Stimulated activated CD4-positive, alpha-beta T cell treated with anti-CD3 and anti-CD28 coated beads, Interleukin-12 subunit alpha, Interleukin-12 subunit beta, amount 100 ng/mL, for 4 hours (primary cell): ENCODE results near the gene CSF3.
A peak's percentile ranks its signal among the peaks of the same experiment; 100 is the strongest.

ENCODE experiments used
- DNase-seq: peaks from one replicate; pipeline ENCODE4 v3.0.0-alpha.2; 2020

CSF3 gene

GRCh38 chr17:40025559-40025958 is 10.3 kb downstream of the CSF3 start:
- DNase-seq: no peak

- no peak for DNase-seq
Measured at GRCh38 chr17:40025991-40026815, 11.0 kb downstream of the CSF3 start.

DNA sequence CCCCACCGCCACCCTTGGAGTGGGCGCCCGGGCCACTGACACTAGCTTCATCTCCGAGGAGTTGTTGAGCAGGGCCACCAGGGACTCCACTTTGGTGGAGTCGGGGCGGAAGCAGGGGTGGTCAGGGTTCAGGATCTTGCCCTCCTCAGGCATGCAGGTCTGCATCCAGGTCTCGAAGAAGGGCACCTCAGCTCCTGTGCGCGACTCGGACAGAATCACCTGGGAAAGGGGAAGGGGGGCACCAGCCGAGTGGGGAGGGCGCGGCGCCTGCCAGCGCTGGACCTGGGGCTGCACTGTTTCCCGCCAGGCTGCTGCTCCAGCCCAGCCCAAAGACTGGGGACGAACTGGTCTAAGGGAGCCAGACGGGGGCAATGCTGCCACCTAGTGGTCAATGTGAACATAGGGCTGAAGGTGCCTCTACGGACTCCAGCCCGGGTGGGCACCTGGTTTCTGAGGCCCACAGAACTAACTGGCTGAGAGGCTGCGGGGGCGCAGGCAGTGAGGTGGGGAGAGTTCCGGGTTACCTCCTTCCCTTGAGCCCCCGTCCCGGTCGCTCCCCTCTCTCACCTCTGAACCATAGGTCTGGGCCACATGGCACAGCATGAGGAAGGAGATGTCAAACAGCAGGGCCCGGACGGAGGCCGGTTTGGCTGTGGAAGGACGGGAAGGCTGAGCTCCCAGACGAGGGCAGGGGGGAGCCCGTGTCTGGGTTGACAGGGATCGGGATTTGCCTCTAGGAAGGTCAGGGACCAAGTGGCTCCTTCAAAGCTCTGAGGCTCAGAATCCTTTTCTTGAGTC is 11.8 kb downstream of the CSF3 start:
- DNase-seq: peak; percentile 68

GRCh38 chr17:40027614-40028012 is 12.4 kb downstream of the CSF3 start:
- no peak for DNase-seq

- no peak for DNase-seq
Measured at GRCh38 chr17:40028595-40028994, 13.4 kb downstream of the CSF3 start.

DNA sequence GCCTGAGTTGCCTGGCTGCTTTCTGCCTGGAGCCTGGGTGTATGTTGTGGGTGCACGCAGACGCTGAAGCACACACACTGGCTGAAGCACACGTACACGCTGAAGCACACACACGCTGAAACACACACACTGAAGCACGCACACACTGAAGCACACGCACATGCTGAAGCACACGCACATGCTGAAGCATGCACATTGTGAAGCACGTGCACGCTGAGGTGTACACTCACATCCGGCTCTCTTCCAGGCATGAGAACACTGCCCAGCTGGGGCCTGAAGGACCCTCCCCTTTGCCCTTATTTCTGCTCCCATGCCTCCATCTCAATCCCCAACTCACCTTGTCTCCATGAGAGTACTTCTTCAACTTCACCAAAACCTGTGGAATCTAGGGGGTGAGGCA is 16.5 kb downstream of the CSF3 start:
- DNase-seq: no peak

DNA sequence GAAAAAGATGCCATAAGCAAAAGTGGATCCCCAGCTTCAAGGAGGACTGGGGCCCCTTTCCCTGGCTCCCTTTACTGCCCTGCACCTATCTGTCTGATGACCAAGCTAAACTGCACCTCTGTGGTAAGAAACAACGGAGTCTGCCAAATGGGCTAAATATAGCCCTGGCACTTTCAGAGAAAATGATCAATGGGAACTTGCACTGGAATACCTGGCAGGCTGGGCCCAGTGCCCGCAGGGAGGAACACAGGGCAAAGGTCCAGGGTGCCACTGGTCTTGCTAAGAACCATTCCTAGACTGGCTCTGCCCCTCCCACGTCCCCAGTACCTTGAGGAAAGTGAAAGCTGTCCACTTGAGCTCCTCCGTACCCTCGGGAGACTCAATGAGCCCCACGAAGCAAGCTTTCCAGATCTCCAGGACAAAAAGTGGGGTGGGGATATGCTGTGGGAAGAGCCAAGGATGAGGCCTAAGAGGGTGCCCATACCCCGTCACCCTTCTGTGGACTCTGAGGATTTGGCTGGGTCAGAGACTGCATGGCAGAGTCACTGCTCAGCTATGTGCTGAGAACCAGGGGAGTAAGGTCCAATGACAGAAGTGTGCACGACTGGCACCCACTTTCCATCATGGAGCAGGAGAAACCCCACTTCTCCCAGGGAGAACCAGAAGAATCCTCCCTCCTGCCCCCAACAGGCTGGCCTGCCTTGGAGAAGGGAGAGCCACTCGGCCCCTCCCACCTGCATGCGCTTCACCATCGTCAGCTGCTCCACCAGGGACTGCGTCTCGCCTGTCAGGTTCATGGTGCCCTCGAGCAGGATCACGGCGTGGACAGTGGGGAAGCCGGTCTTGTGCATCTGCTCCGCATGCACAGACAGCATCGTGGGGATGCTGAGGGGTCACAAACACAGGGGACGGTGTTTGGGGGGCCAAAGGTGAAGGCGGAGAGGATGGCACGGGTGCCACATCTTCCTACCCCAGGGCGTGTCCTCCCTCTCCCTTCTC is 17.4 kb downstream of the CSF3 start:
- no peak for DNase-seq

DNA sequence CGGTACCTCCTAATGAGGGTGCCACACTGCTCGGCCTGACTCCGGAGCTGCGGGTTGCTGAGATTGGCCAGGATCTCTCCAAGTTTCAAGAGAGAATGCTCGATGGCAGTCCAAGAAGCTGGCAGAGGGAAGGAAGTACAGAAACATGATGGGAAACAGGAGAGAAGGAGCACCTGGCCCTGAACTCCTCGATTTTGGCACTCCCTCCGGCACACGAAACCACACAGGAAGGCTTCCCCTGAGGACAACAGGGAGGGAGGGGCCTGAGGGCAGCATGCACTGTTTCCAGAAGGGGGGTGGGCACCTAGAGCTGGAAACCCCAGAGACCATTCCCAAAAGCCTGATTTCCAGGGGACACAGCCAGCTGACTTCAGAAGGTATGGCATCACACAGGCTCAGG is 18.1 kb downstream of the CSF3 start:
- DNase-seq: no peak

- no peak for DNase-seq
Measured at GRCh38 chr17:40034426-40035161, 19.4 kb downstream of the CSF3 start.

DNA sequence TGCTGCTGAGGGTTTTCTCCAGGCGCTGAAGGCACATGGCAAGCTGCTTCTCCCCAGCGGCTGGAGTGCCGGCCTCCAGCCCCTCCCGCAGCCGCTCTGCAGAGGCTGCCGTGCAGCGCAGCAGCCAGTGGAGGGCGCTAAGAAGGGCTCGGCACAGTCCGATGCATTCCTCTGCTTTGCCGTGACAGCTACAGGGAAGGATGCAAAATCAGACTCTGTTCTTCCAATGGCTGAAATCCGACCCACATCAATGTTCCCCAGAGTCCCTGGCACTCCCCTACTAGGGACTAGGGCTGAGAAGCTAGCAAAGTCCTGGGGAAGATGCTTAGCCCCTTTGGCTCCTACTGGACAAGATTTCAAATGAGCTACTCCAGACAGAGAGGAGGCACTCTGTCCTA is 19.9 kb downstream of the CSF3 start:
- DNase-seq: no peak

DNA sequence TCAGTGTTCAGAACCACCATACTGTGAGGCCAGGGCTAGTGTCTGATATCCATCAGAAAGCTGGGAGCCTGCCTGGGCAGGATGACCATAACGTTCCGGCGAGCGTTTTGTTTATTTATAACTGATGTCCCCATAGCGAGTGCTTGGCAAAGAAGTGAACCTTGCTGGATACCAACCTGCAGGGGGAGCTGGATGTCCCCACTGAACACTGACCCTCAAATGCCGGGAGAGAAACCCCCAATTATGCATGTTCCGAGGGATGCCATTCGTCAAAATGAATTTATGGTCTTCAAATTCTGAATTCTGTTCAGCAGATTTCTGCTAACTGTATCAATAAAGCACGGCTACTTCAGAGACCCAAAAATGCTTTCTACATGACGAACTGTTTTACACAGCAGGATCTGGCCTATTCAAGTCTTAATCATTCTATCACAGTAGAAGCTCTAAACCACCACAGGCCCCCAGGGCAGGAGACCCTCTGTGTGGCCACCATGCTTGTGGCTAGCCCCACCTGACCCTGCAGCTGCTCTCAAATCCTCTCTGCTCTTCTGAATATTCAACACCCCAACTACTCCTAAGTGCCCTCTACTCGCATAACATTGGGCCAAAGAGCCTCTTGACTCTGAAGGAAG is 23.8 kb downstream of the CSF3 start:
- no peak for DNase-seq

DNA sequence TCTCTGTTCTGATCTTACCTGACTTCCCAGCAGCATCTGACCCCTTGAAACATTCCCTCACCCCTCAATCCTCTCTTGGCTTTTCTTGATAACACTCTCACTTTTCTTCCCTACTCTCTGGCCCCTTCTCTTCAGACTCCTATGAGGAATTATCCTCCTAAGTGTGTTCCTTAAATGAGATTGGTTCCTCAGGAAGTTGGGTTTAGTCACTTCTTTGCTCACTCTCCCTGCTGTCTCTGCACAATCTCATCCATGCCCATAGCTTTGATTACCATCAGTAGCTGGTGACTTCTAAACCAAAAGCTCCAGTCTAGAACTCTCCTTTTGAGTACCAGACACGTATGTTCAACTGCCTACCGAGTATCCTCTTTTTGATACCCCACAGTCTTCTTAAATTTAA is 26.0 kb downstream of the CSF3 start:
- no peak for DNase-seq

DNA sequence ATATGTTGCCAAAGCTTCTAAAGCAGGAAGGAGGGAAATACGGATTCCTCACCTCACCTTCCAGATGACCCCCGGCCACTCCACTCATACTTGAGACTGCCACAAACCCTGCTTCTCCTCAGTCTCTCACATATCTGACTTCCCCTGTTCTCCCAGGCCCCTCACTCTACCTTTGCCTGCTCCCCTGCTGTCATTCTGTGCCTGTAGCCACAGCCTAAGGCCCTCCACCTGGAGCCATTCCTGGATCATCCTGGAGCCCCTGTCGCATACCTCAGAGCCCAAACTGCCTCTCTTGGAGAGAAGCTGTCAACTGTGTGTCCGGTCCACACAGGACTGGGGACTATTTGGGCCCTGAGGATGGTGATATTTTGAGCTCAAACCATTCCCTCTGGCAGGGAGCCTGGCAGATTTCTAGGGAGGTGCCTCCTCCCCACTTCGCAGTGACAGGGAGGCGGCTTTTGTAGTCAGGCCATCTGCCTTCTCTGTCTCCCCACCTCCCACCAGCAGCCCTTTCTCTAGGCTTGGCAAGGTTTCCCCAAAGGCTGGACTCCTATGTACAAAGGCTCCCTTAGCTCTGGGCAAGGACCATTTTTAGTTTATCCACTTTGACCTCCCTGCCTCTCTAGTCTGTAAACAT is 41.3 kb downstream of the CSF3 start:
- no peak for DNase-seq

DNA sequence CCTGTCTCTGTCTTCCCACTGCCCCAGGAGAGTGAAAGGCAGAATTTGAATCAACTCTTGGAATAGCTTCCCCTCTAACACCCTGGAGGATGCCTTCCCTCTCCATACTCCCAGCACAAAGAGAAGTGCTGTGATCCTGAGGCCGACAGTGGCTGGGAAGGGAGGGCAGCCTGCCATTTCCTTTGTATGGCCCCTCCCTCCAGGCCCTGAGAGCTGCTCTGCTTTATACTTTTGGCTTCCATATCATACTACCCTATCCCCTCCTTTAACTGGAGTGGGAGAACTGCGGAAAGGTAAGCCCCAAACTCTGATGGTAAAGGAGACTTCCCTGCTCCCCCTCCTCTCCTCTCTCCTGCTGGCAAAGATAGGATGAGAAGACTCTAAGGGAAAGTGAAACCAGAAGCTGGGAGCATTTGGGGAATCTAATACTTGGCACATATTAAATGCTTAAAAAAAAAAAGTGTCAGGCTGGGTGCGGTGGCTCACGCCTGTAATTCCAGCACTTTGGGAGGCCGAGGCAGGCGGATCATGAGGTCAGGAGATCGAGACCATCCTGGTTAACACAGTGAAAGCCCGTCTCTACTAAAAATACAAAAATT is 43.0 kb downstream of the CSF3 start:
- no peak for DNase-seq

DNA sequence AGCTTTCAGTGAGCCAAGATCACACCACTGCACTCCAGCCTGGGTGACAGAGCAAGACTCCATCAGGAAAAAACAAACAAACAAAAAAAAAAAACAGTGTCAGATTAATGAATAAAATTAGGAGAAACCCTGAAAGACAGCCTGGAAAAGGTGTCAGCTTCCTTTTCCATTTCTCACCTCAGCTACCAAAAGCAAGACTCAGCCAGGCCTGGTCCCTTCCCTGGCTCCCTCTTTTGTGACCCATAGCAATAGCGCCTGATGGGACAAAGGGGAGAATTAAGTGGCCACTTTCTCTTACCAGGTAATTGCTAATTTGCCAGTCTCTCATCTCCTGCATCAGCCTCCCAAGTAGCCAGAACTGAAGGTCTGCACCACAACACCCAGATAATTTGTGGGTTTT is 43.6 kb downstream of the CSF3 start:
- DNase-seq: no peak

- DNase-seq: no peak
Measured at GRCh38 chr17:40059729-40060475, 44.7 kb downstream of the CSF3 start.

DNA sequence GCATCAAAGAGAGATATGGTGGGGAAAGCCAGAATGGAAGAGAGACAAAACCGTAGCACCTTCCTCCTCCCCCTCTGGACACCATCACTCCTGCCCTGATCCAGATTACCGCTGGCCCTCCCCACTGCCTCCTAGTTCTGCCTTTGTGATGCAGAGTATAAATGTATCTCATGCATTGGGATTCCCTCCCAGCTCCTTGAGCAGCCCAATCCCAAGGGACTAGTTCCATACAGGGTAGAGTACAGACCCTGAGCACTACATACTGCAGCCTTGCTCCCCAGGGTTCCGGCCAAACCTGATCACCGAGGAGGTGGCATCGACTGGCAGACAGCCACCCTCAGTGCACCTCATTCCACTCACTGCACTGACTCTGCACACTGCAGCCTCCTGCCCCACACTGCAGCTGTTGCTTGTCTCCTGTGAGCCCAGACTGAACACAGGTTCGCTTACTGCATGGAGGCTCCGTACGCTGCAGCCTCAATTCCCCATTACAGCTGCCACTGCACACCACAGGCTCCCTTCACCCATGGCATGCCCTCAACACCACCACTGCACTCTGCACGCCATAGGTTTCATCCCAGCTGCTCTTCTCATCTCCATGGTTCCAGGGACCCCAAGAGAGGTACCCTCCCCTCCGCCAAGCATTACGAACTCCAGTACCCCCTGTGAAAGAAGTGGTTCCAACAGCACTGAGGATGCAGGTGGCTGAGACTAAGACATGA is 45.8 kb downstream of the CSF3 start:
- no peak for DNase-seq

GRCh38 chr17:40061609-40062038 is 46.4 kb downstream of the CSF3 start:
- DNase-seq: no peak
